DOHH2 (cell line): ENCODE results near the gene DCAF10.

Experiments
- H3F3A ChIP-seq: fragments of 200-600 bp; sonication (generic), shearing (Covaris generic); 2 replicates; pipeline ENCODE4 v1.6.0; 2016; ENCODE audit warnings: antibody characterized with exemption, mild to moderate bottlenecking; ENCODE audit not compliant: control insufficient read depth, insufficient read depth
- H3K27ac ChIP-seq: fragments of 200-600 bp; sonication (generic); 2 replicates; pipeline ENCODE4 v1.5.1; 2014; ENCODE audit warnings: low read depth, mild to moderate bottlenecking, low read length, moderate library complexity
- H3K27me3 ChIP-seq: fragments of 200-600 bp; sonication (generic); 2 replicates; pipeline ENCODE4 v1.6.1; 2014; ENCODE audit warnings: mild to moderate bottlenecking, low read length, mixed read lengths; ENCODE audit not compliant: control insufficient read depth
- H3K36me3 ChIP-seq: fragments of 200-600 bp; sonication (generic); 2 replicates; pipeline ENCODE4 v1.6.1; 2014; ENCODE audit warnings: mild to moderate bottlenecking, low read length, moderate library complexity, mixed read lengths; ENCODE audit not compliant: control insufficient read depth
- H3K4me1 ChIP-seq: fragments of 200-600 bp; sonication (generic); 2 replicates; pipeline ENCODE4 v1.6.1; 2014; ENCODE audit warnings: mild to moderate bottlenecking, low read length, mixed read lengths; ENCODE audit not compliant: control insufficient read depth
- H3K4me2 ChIP-seq: fragments of 200-600 bp; sonication (generic); 2 replicates; pipeline ENCODE4 v1.6.0; 2014; ENCODE audit warnings: mild to moderate bottlenecking, low read length, moderate library complexity
- H3K4me3 ChIP-seq: fragments of 200-600 bp; sonication (generic); 2 replicates; pipeline ENCODE4 v1.5.1; 2014; ENCODE audit warnings: mild to moderate bottlenecking, low read length, mixed read lengths
- H3K79me2 ChIP-seq: fragments of 200-600 bp; sonication (generic); 2 replicates; pipeline ENCODE4 v1.6.1; 2014; ENCODE audit warnings: mild to moderate bottlenecking, low read length, mixed read lengths; ENCODE audit not compliant: control insufficient read depth
- H3K9me2 ChIP-seq: fragments of 200-600 bp; sonication (generic); replicated peaks from 2 replicates; pipeline ENCODE4 v1.6.1; 2014; ENCODE audit warnings: mild to moderate bottlenecking, low read length, mixed read lengths; ENCODE audit not compliant: control insufficient read depth
- H3K9me3 ChIP-seq: fragments of 200-600 bp; sonication (generic); 2 replicates; pipeline ENCODE4 v1.6.1; 2014; ENCODE audit warnings: antibody characterized with exemption, low read length, mixed read lengths; ENCODE audit not compliant: control insufficient read depth, insufficient read depth
- H4K20me1 ChIP-seq: fragments of 200-600 bp; sonication (generic); 2 replicates; pipeline ENCODE4 v1.6.0; 2014; ENCODE audit warnings: low read depth, mild to moderate bottlenecking, antibody characterized with exemption, low read length, moderate library complexity; ENCODE audit not compliant: control insufficient read depth, insufficient read depth
- CTCF ChIP-seq: fragments of 200-600 bp; sonication (generic); IDR thresholded peaks from one replicate; pipeline ENCODE4 v1.5.1; 2014; ENCODE audit warnings: antibody characterized with exemption, mild to moderate bottlenecking, low read depth, low read length; ENCODE audit not compliant: poor library complexity, severe bottlenecking
- EZH2phosphoT487 ChIP-seq: fragments of 200-600 bp; sonication (generic); IDR thresholded peaks from 2 replicates; pipeline ENCODE4 v1.6.1; 2017; ENCODE audit warnings: borderline replicate concordance, mild to moderate bottlenecking, antibody characterized with exemption, low read length, moderate library complexity, mixed read lengths

DCAF10 gene

DNA sequence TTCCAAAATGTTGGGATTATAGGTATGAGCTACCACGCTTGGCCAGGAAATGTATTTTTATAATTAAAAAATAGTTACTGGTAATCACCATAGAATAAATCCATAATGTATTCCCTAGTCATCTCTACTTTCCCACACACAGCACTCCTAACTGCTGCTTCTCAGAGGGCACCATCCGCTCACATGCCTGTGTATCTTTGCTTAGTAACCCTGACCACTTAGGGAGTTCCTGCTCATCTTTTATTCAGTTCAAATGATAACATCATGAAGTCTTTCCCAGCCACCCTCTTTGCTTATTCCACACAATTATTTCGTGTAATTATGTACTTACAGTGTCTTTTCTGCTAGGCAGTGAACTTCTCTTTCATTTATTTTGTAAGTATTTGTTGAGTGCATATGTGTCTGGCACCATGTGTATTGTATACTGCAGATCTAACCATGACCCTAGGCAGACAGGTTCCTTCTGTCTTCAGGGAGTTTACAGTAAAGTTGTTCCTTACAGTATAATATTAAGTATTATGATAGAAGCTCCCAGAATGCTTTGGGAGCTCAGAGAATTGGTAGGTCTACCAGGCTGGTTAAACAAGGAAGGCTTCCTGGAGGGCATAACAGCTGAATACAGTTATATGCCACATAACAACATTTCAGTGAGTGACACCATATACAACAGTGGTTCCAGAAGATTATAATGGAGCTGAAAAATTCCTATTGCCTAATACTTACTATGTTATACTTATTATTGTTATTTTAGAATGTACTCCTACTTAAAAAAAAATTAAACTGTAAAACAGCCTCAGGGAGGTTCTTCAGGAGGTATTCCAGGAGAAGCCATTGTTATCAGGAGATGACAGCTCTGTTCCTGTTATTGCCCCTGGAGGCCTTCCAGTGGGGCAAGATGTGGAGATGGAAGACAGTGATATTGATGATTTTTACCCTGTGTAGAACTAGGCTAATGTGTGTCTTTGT, 39.2 kb downstream of the DCAF10 start:
- H3K27me3 ChIP-seq: no peaks in the 10 kb centered on the region
- H3K4me3 ChIP-seq: no peak overlapping the region
- no peak for TF ChIP-seq CTCF
- no peak for TF ChIP-seq EZH2phosphoT487
- no peaks in the 10 kb centered on the region for H3K9me3 ChIP-seq
- no peaks in the 10 kb centered on the region for H3K79me2 ChIP-seq
- no peak overlapping the region for H3K27ac ChIP-seq
- no peak overlapping the region for H3K4me2 ChIP-seq
- H3F3A ChIP-seq: no peaks in the 10 kb centered on the region
- H3K4me1 ChIP-seq: no peaks in the 10 kb centered on the region
- H4K20me1 ChIP-seq: no peaks in the 10 kb centered on the region
- H3K9me2 ChIP-seq: no peaks in the 10 kb centered on the region
- H3K36me3 ChIP-seq: peaks cover 8% of the 10 kb centered on the region

DNA sequence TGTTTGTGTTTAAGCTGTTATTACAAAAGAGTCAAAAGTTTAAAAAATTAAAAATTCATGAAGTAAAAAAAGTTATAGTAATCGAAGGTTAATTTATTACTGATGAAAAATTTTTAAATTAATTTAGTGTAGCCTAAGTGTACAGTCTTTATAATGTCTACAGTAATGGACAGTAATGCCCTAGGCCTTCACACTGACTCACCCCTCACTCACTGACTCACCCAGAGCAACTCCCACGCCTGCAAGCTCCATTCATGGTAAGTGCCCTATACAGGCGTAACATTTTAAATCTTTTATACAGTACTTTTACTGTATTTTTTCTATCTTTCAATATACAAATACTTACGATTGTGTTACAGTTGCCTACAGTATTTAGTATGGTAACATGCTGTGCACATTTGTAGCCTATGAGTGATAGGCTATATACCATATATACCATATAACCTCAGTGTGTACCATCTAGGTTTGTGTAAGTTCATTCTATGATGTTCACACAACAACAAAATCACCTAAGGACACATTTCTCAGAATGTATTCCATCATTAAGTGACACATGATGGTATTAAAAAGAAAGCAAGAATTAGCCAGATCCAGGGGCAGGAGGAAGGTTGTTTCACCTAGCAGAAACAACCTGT, 40.1 kb downstream of the DCAF10 start:
- H3K4me1 ChIP-seq: no peaks in the 10 kb centered on the region
- TF ChIP-seq CTCF (no peak), EZH2phosphoT487 (no peak)
- H3K79me2 ChIP-seq: no peaks in the 10 kb centered on the region
- no peaks in the 10 kb centered on the region for H3F3A ChIP-seq
- H3K27ac ChIP-seq: no peak overlapping the region
- H3K9me2 ChIP-seq: no peaks in the 10 kb centered on the region
- H4K20me1 ChIP-seq: no peaks in the 10 kb centered on the region
- H3K4me3 ChIP-seq: no peak overlapping the region
- no peak overlapping the region for H3K4me2 ChIP-seq
- no peaks in the 10 kb centered on the region for H3K9me3 ChIP-seq
- no peaks in the 10 kb centered on the region for H3K27me3 ChIP-seq
- peaks cover 8% of the 10 kb centered on the region for H3K36me3 ChIP-seq

DNA sequence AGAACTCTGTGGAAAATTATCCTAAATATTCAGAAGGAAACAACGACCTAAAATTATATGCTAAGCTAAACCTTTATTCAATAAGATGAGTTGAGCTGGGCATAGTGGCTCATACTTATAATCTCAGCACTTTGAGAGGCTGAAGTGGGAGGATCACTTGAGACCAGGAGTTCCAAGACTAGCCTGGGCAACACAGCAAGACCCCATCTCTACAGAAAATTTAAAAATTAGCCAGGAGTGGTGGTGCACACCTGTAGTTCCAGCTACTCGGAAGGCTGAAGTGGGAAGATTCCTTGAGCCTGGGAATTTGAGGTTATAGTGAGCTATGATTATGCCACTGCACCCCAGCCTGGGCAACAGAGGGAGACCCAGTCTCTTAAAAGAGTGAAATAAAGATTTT, 51.6 kb downstream of the DCAF10 start:
- Histone ChIP-seq H3K4me1 (no peaks in the 10 kb centered on the region), H3K79me2 (no peaks in the 10 kb centered on the region), H3K9me2 (no peaks in the 10 kb centered on the region), H3K36me3 (peaks cover 7% of the 10 kb centered on the region; the same call in 1 of the 2 replicates), H3K4me2 (no peak overlapping the region), H3F3A (no peaks in the 10 kb centered on the region), H3K27ac (no peak overlapping the region), H3K4me3 (no peak overlapping the region), H3K27me3 (no peaks in the 10 kb centered on the region), H3K9me3 (no peaks in the 10 kb centered on the region), H4K20me1 (no peaks in the 10 kb centered on the region)
- TF ChIP-seq CTCF (no peak), EZH2phosphoT487 (no peak)
